Measurements from ENCODE around the gene MRPL14. TPM values are rescaled to one million over a fixed set of nuclear protein-coding genes. Genes with fewer than 3 reads are reported as not detected.
"Not testable (repeated sequence)": the region's sequence is repeated elsewhere in the genome, so short reads cannot be mapped to it uniquely, and the experiment has no call there.

The MRPL14 gene
- total RNA-seq, 1 donor from 2014 or later = 61.8 TPM

- no peak overlapping the region for H3K27ac ChIP-seq
- intact Hi-C loops (cut with DNase I) = loop anchor here (2.0 kb wide), 1 partner anchor 21 kb away; no protein-coding TSS in a partner anchor
Observed at GRCh38 chr6:44149369-44150012, 22.2 kb upstream of the MRPL14 start.

GRCh38 chr6:44148306-44148705 is 21.1 kb upstream of the MRPL14 start:
- Histone ChIP-seq H3K4me3 (no peak overlapping the region), H3K4me1 (peaks cover 0 to 3% of the 10 kb centered on the region in 2 donors), H3K36me3 (peaks cover 33 to 64% of the 10 kb centered on the region in 2 donors), H3K27me3 (no peaks in the 10 kb centered on the region), H3K9me3 (no peaks in the 10 kb centered on the region), H3K27ac (no peak overlapping the region)
- intact Hi-C loops (cut with DNase I) = no loop called here
- DNase-seq (ENCODE audit: low spot score in 2 of 2) = no peak
- TF ChIP-seq CTCF (IDR thresholded peaks at IDR 0.05) = no peak

More at GRCh38 chr6:44149369-44150012, 22.2 kb upstream of the MRPL14 start:
- H3K36me3 ChIP-seq = peaks cover 24 to 55% of the 10 kb centered on the region in 2 donors
- H3K4me1 ChIP-seq = peaks cover 0 to 3% of the 10 kb centered on the region in 2 donors
- TF ChIP-seq CTCF (IDR thresholded peaks at IDR 0.05) = no peak
- H3K27me3 ChIP-seq = no peaks in the 10 kb centered on the region
- no peaks in the 10 kb centered on the region for H3K9me3 ChIP-seq
- no peak for DNase-seq (ENCODE audit: low spot score in 2 of 2)
- no peak overlapping the region for H3K4me3 ChIP-seq

GRCh38 chr6:44147256-44147655 is 20.0 kb upstream of the MRPL14 start:
- no peak for DNase-seq (ENCODE audit: low spot score in 2 of 2)
- Histone ChIP-seq H3K9me3 (no peaks in the 10 kb centered on the region), H3K36me3 (peaks cover 37 to 66% of the 10 kb centered on the region in 2 donors), H3K4me3 (no peak overlapping the region), H3K27me3 (no peaks in the 10 kb centered on the region), H3K27ac (no peak overlapping the region), H3K4me1 (peaks cover 0 to 3% of the 10 kb centered on the region in 2 donors)
- TF ChIP-seq CTCF (IDR thresholded peaks at IDR 0.05) = no peak
- intact Hi-C loops (cut with DNase I) = no loop called here

- Histone ChIP-seq H3K4me3 (no peak overlapping the region), H3K36me3 (peaks cover 37 to 70% of the 10 kb centered on the region in 2 donors), H3K4me1 (peaks cover 0 to 2% of the 10 kb centered on the region in 2 donors), H3K27me3 (no peaks in the 10 kb centered on the region), H3K27ac (no peak overlapping the region), H3K9me3 (no peaks in the 10 kb centered on the region)
- intact Hi-C loops (cut with DNase I) = no loop called here
- no peak for TF ChIP-seq CTCF (IDR thresholded peaks at IDR 0.05)
- DNase-seq (ENCODE audit: low spot score in 2 of 2) = no peak
Observed at GRCh38 chr6:44146685-44147084, 19.4 kb upstream of the MRPL14 start.

GRCh38 chr6:44145839-44146238 is 18.6 kb upstream of the MRPL14 start:
- H3K4me3 ChIP-seq = no peak overlapping the region
- H3K36me3 ChIP-seq = peaks cover 45 to 78% of the 10 kb centered on the region in 2 donors
- TF ChIP-seq CTCF (IDR thresholded peaks at IDR 0.05) = no peak
- no peaks in the 10 kb centered on the region for H3K27me3 ChIP-seq
- DNase-seq (ENCODE audit: low spot score in 2 of 2) = no peak
- intact Hi-C loops (cut with DNase I) = no loop called here
- H3K4me1 ChIP-seq = no peaks in the 10 kb centered on the region
- no peak overlapping the region for H3K27ac ChIP-seq
- no peaks in the 10 kb centered on the region for H3K9me3 ChIP-seq

- peaks cover 50 to 85% of the 10 kb centered on the region in 2 donors for H3K36me3 ChIP-seq
- intact Hi-C loops (cut with DNase I); H3K9me3 ChIP-seq; H3K4me1 ChIP-seq; H3K27me3 ChIP-seq; H3K4me3 ChIP-seq; DNase-seq (ENCODE audit: low spot score in 2 of 2); H3K27ac ChIP-seq: not testable (repeated sequence)
Observed at GRCh38 chr6:44144536-44144935, 17.3 kb upstream of the MRPL14 start.
